ENCODE results near the gene PLEKHM2. TPM values are rescaled to one million over a fixed set of nuclear protein-coding genes. Genes with fewer than 3 reads are reported as not detected.
A peak's percentile ranks its signal among the peaks of the same experiment; 100 is the strongest.

Gene PLEKHM2
- total and polyA plus RNA-seq, 2 of the 4 experiments (the other 2 are of a cell fraction), result 24.7 to 48.0 TPM

GRCh38 chr1:15739745-15740144 is 55.6 kb downstream of the PLEKHM2 start:
- Histone ChIP-seq H3K4me2 (ENCODE audit: low read depth, low read length) (no peak overlapping the region), H2BK15ac (ENCODE audit: low read depth, low read length) (no peak overlapping the region), H3K79me1 (ENCODE audit: low read depth in 1 of 2, low read length in 2 of 2) (no peaks in the 10 kb centered on the region), H4K91ac (ENCODE audit: insufficient read depth, low read depth, low read length) (no peak overlapping the region), H3K9ac (ENCODE audit: low read depth, low read length) (no peak overlapping the region), H3K56ac (ENCODE audit: extremely low read depth, insufficient read depth, low read length) (no peak overlapping the region), H3K9me1 (ENCODE audit: insufficient read depth, low read length) (no peaks in the 10 kb centered on the region), H3K4ac (ENCODE audit: low read depth, low read length) (no peak overlapping the region), H3K23ac (ENCODE audit: low read depth, low read length) (no peak overlapping the region), H3K9me3 (ENCODE audit: control insufficient read depth, insufficient read depth, low read length) (no peaks in the 10 kb centered on the region), H2AFZ (replicated peaks; ENCODE audit: low read length, poor library complexity) (no peak overlapping the region), H4K20me1 (ENCODE audit: insufficient read depth, low read length) (no peaks in the 10 kb centered on the region; the same call in 1 of the 2 replicates), H3K27me3 (ENCODE audit: control insufficient read depth, insufficient read depth, low read length) (no peaks in the 10 kb centered on the region), H2BK20ac (ENCODE audit: low read depth, low read length) (no peak overlapping the region), H3K4me1 (ENCODE audit: control insufficient read depth, insufficient read depth, low read length) (no peaks in the 10 kb centered on the region), H3K14ac (replicated peaks; ENCODE audit: low read depth, low read length) (no peak overlapping the region), H3K36me3 (ENCODE audit: control insufficient read depth, insufficient read depth, low read length) (peaks cover 8% of the 10 kb centered on the region), H3K4me3 (ENCODE audit: insufficient read depth, low read depth, low read length) (no peak overlapping the region), H4K8ac (ENCODE audit: low read depth in 2 of 2, low read length in 2 of 2) (no peak overlapping the region), H3K18ac (ENCODE audit: low read depth, low read length) (no peak overlapping the region), H2BK120ac (ENCODE audit: low read depth, low read length) (no peak overlapping the region), H4K5ac (ENCODE audit: low read depth, low read length) (no peak overlapping the region), H2AK9ac (replicated peaks; ENCODE audit: low read depth, low read length, poor library complexity) (no peak overlapping the region), H2BK5ac (ENCODE audit: low read depth, low read length, poor library complexity, severe bottlenecking) (no peak overlapping the region), H3K27ac (ENCODE audit: insufficient read depth, low read length) (no peak overlapping the region), H2AK5ac (ENCODE audit: low read depth, low read length) (no peak overlapping the region)
- no peak for TF ChIP-seq MAFK (IDR thresholded peaks at IDR 0.05; ENCODE audit: low read depth, low read length)
- TF ChIP-seq CTCF (conservative IDR thresholded peaks at IDR 0.05; ENCODE audit: low read depth, low read length), result 0 out of 2 replicates have a peak, but pooled peaks have one; percentile 2
- ChIA-PET POLR2A (ENCODE audit: unreplicated experiment) (no interaction called here), CTCF (no interaction called here)
- BruUV-seq (replicated peaks), result no TSS peak
- ATAC-seq (ENCODE audit: low read depth) (no peak), DNase-seq (no peak)
- dilution Hi-C loops (cut with HindIII; ENCODE audit: low sequenced_read_pairs, unreplicated experiment) (no loop called here), in situ Hi-C loops (cut with MboI; ENCODE audit: low sequenced_read_pairs) (loop anchor here (5.0 kb wide), 1 partner anchor 142 kb away; no protein-coding TSS in a partner anchor), intact Hi-C loops (cut with micrococcal nuclease) (no loop called here)
- WGBS, 2 experiments (ENCODE audit: extremely low coverage in 2 of 2, insufficient read length in 1 of 2), result 68% methylated on average over 3 of the region's 7 CpGs; no CpG with 5 or more reads in 1 of the 2 experiments

Data from IMR-90 (cell line).